Stimulated activated CD8-positive, alpha-beta memory T cell treated with anti-CD3 and anti-CD28 coated beads, Interleukin-15, amount 100 ng/mL, for 48 hours (primary cell): ENCODE measurements around the gene KRT33A.

Experiments
- DNase-seq, 2 donors: peaks; one replicate each; pipeline ENCODE4 v3.0.0-alpha.2; 2020; ENCODE audit warnings: low read depth in 2 of 2

Gene KRT33A

DNA sequence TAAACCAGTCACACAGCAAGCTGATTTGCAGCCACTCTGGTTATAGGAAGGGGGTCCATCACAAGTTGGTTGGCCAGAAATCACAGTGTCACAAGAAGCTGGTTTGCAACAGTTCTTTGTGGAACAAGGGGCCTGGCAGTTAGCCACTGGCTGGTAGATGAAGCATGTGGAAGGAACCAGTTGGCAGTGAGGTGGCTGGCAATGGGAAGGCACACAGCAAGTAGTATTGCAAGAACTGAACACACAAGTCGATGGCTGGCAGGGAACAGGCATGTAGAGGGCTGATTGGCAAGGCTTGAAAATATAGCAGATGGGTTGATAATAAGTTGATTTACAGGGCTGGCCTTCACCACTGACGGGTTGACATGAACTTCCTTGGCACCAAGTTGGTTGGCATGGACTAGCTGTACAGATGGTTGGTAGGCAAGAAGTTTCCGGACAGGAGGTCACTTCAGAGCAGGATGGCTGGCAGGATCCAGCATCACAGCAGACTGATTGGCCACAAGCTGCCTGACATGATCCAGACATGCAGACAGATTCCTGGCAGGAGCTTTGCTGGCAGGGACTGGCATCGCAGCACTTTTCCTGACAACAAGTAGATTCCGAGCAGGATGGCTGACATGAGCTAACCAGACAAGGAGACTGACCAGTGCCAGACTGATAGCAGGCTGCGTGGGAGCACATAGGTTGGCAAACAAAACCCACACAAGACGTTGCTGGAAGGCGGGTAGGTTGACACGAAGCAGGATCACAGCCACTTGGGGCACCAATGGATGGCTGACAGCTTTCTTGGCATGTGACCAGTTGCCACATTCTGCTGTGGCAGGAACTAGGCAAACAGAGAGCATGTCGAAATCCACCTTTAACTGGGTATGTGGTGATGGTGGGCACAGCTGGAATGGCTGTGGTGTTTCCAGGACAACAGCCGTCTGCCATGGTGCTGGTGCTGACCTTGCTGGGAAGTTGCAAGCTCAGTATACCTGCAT is 48.4 kb downstream of the KRT33A start, which contains the start of gene KRTAP29-1:
TSS of gene KRTAP29-1 (minus strand) at position 936 of the 986 bp plus-strand sequence. CDS start at position 936, 0 bp downstream.
- DNase-seq, result no peak

DNA sequence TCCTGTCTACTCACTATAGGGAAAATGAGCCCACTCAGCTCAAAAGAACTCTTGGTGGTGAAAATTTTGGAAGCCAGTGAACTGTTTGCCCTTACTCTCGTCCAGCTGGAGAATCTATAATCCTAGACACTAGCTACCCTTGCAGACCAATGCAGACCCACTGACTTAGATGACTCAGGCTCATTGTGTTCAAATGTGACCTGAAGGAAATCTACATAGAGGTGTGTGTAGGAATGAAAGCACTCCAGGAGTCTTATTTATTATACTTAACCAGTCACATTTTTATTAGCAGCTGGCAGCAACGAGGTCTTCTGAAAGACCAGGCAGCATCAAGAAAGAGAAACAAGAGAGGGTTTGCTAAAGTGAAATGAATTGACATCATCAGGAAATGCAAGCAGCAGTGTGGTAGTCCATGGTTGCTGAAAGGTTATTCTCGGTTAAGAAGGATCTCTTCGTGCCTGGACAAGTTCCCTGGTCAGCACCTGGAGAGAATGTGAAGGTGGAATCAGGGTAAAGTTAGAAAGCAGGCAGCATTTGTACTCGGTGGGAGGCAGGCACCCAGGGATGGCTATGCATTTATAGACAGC is 49.3 kb downstream of the KRT33A start:
- DNase-seq, result no peak

DNA sequence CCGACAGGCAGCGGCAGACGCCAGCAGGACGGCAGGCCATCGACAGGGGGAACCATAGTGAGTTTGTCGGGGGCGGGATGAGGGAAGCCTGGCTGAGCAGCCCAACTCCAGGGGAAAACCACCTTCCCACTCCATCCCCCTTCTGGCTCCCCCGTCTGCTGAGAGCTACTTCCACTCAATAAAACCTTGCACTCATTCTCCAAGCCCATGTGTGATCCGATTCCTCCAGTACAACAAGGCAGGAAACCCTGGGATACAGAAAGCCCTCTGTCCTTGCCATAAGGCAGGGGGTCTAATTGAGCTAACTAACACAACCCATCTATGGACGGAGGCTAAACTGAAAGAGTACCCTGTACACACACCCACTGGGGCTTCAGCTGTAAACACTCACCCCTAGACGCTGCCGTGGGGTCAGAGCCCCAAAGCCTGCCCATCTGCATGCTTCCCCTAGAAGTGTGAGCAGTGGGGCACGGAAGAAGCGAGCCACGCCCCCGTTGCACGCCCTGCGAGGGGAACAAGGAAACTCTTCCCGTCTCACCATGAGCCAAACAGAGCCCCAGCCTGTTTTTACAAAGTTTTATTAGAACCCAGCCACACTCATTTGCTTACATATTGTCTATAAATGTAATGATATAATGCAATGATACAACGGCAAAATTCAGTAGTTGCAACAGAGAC is 52.0 kb downstream of the KRT33A start:
- no peak for DNase-seq

DNA sequence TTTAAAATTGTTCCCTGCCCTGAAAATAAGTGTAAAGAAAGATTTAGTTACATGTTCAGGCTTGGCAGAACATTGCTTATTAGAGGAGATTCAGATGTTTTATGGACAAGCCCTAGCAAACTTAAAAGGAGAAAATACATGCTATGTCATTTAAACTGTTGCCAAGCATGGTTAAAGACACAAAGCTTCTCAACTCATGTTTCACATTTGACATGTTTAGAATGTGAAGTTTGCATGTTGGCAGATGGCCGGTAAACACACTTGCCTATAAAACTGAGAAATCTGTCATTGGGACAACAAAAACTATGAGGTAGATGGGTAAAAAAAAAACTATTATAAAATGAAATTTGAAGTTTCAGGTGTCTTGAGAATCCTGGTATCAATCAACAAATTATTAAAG is 53.8 kb downstream of the KRT33A start:
- DNase-seq, result no peak
